Measurements from ENCODE around the gene RAPGEF1.
A peak's percentile ranks its signal among the peaks of the same experiment; 100 is the strongest.
"Not testable (repeated sequence)": the region's sequence is repeated elsewhere in the genome, so short reads cannot be mapped to it uniquely, and the experiment has no call there.

RAPGEF1 gene

DNA sequence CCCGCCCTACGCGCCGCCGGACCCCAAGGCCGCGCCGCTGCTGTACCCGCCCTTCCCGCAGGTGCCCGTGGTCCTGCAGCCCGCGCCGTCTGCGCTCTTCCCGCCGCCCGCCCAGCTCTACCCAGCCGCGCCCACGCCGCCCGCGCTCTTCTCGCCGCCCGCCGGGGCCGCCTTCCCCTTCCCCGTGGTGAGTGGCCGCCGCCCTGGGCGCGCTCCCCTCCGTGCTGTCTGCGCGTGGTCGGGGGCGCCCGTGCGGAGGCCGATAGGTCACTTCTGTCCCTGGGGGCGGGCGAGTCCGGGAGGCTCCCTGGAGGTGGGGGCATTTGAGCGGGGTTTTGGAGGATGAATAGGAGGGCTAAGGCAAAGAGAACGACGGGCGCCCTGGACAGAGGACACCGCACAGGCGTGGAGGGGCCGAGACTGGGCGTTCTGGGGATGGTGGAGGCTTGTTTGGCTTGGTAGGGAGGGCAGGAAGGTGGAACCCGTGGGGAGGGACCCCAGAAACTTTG lies 185.0 kb downstream of the RAPGEF1 start:
- H3K36me3 ChIP-seq (ENCODE audit: insufficient read depth, low read length) = no peaks in the 10 kb centered on the region
- H3K4me1 ChIP-seq (ENCODE audit: insufficient read depth, low read length) = no peaks in the 10 kb centered on the region
- H3K27ac ChIP-seq (ENCODE audit: low read depth, low read length) = no peak overlapping the region
- peak overlapping the region; percentile 50 for H3K4me3 ChIP-seq (ENCODE audit: low read length)
- H3K27me3 ChIP-seq (ENCODE audit: insufficient read depth, low read length) = peaks cover 35% of the 10 kb centered on the region
- WGBS = 8% methylated on average over 54 of the region's 54 CpGs
- peak overlapping the region; percentile 26; the same call in 1 of the 2 replicates for H3K9ac ChIP-seq (ENCODE audit: low read depth, low read length)
- no peaks in the 10 kb centered on the region for H3K9me3 ChIP-seq (ENCODE audit: insufficient read depth, low read depth, low read length)

DNA sequence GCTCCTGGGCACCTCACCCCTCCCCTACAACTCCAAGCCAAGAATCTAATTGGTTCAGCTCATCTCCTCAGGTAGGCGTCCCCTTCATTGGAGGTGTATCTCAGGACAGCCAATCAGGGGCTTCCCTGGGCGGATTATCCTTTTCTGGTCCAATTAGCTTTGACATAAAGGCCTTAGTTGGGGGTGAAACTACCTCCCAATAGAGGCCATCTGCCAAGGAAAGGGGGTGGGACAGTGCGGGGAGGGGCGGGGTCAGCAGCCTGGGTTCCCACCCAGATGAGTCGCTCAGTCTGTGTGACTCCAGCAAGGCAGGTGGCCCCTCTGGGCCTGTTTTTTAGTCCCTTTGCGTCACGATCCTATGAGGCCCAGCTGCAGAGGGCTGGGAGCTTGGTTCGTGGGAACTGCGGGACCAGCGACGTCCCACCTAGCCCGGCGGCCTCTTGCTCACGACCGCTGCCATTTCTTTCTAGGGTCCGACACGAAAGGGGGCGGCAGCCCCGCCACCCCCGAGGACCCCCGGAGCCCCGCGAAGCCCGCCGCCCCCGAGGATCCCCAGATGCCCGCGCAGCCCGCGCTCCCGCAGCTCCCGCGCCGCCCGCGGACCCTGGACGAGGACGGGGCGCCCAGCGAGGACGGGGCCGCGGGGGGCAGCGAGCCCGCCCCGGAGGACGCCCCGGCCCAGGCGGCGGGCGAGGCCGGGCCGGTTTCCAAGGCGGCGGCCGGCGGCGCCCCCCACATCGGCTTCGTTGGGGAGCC lies 185.6 kb downstream of the RAPGEF1 start:
- Histone ChIP-seq H3K27ac (ENCODE audit: low read depth, low read length) (no peak overlapping the region), H3K4me1 (ENCODE audit: insufficient read depth, low read length) (no peaks in the 10 kb centered on the region), H3K27me3 (ENCODE audit: insufficient read depth, low read length) (peaks cover 35% of the 10 kb centered on the region), H3K9me3 (ENCODE audit: insufficient read depth, low read depth, low read length) (no peaks in the 10 kb centered on the region), H3K9ac (ENCODE audit: low read depth, low read length) (no peak overlapping the region), H3K4me3 (ENCODE audit: low read length) (peak overlapping the region; percentile 50), H3K36me3 (ENCODE audit: insufficient read depth, low read length) (no peaks in the 10 kb centered on the region)
- 17% methylated on average over 60 of the region's 60 CpGs for WGBS

DNA sequence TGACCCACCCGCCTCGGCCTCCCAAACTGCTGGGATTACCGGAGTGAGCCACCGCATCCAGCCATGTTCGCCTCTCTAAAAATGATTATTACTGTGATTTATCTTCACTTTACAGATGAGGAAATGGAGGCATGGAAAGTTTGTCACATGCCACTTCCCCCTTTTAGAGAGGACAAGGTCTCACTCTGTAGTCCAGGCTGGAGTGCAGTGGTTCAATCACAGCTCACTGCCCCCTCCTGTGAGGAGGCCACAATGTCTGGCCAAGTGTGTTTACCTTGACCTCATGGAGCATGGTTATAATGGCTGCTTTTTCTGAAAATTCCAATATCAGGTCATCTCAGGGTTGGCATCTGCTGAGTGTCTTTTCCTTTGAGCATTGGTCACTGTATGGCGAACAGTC lies 187.8 kb downstream of the RAPGEF1 start:
- Histone ChIP-seq H3K27me3 (ENCODE audit: insufficient read depth, low read length) (peaks cover 42% of the 10 kb centered on the region), H3K9me3 (ENCODE audit: insufficient read depth, low read depth, low read length) (no peaks in the 10 kb centered on the region), H3K4me3 (ENCODE audit: low read length) (no peak overlapping the region), H3K9ac (ENCODE audit: low read depth, low read length) (no peak overlapping the region), H3K36me3 (ENCODE audit: insufficient read depth, low read length) (no peaks in the 10 kb centered on the region), H3K4me1 (ENCODE audit: insufficient read depth, low read length) (no peaks in the 10 kb centered on the region), H3K27ac (ENCODE audit: low read depth, low read length) (no peak overlapping the region)
- 84% methylated on average over 6 of the region's 6 CpGs for WGBS

DNA sequence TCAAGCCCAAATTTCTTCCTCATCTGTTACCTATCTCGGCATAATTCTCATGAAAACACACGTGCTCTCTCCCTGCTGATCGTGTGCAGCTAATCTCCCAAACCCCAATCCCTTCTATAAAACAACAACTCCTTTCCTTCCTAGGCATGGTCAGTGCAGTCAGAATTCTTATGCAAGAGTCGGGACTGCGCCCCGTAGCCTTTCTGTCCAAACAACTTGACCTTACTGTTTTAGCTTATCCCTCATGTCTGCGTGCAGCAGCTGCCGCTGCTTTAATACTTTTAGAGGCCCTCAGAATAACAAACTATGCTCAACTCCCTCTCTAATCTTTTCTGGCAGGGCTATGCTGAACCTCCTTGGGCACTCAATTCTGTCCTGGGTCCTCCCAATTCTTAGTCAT lies 189.4 kb downstream of the RAPGEF1 start:
- H3K9ac ChIP-seq (ENCODE audit: low read depth, low read length); H3K4me1 ChIP-seq (ENCODE audit: insufficient read depth, low read length); H3K36me3 ChIP-seq (ENCODE audit: insufficient read depth, low read length); H3K27ac ChIP-seq (ENCODE audit: low read depth, low read length); H3K4me3 ChIP-seq (ENCODE audit: low read length); H3K9me3 ChIP-seq (ENCODE audit: insufficient read depth, low read depth, low read length): not testable (repeated sequence)
- H3K27me3 ChIP-seq (ENCODE audit: insufficient read depth, low read length) = peaks cover 49% of the 10 kb centered on the region
- 95% methylated on average over 8 of the region's 8 CpGs for WGBS

DNA sequence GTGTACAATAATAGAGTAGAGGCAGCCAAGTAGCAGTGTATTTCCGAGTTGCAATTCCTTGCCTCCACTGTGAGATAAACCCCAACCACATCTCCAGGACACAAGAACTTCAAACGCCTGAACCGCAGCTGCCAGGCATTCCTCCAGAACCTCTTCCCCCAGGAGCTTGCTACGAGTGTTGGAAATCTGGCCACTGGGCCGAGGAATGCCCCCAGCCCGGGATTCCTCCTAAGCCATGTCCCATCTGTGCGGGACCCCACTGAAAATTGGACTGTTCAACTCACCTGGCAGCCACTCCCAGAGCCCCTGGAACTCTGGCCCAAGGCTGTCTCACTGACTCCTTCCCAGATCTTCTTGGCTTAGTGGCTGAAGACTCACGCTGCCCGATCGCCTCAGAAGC lies 190.7 kb downstream of the RAPGEF1 start:
- H3K9ac ChIP-seq (ENCODE audit: low read depth, low read length); H3K4me1 ChIP-seq (ENCODE audit: insufficient read depth, low read length); H3K9me3 ChIP-seq (ENCODE audit: insufficient read depth, low read depth, low read length); H3K4me3 ChIP-seq (ENCODE audit: low read length); H3K27ac ChIP-seq (ENCODE audit: low read depth, low read length); H3K36me3 ChIP-seq (ENCODE audit: insufficient read depth, low read length): not testable (repeated sequence)
- peaks cover 48% of the 10 kb centered on the region for H3K27me3 ChIP-seq (ENCODE audit: insufficient read depth, low read length)
- 92% methylated on average over 10 of the region's 10 CpGs for WGBS

DNA sequence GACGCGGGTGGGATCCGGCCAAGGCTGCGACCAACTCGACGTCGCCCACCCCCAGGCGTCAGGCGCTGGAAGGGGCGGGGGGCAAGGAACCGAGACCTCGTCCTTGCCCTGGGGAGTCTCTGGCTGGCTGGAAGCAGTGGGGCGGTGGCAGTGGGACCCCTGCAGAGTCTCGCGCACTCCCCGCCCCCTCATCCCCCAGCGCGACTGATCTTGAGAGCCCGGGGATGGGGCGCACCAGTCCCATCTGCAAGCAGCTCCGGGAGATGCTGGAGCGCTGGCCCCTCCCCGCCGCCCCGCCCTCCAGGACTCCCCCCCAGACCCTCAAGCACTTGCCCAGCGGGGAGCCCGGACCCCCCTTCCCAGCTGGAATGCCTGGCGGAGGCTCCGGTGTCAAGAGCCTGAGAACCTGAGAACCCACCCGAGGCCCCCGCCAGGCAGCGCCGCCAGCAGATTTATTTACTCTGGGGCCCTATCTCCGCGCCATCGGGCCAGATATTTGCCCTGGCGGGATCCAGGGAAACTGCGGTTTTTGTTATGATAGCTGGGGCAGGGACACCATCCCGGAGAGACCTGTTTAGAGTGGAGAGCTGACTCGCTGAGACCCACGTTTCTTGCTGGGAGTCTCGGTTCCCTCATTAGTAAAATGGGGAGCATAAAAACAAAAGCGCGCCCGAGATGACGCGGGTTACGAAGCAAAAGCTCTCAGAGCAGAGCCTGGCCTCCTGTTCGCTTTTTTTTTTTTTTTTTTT lies 193.4 kb downstream of the RAPGEF1 start:
- H3K27ac ChIP-seq (ENCODE audit: low read depth, low read length) = no peak overlapping the region
- no peaks in the 10 kb centered on the region for H3K36me3 ChIP-seq (ENCODE audit: insufficient read depth, low read length)
- H3K9ac ChIP-seq (ENCODE audit: low read depth, low read length) = 0 out of 2 replicates have a peak overlapping the region, but pooled peaks have one; percentile 31
- peaks cover 15% of the 10 kb centered on the region for H3K9me3 ChIP-seq (ENCODE audit: insufficient read depth, low read depth, low read length)
- 17% methylated on average over 48 of the region's 49 CpGs for WGBS
- no peaks in the 10 kb centered on the region for H3K4me1 ChIP-seq (ENCODE audit: insufficient read depth, low read length)
- H3K4me3 ChIP-seq (ENCODE audit: low read length) = peak overlapping the region; percentile 48
- H3K27me3 ChIP-seq (ENCODE audit: insufficient read depth, low read length) = peaks cover 35% of the 10 kb centered on the region

DNA sequence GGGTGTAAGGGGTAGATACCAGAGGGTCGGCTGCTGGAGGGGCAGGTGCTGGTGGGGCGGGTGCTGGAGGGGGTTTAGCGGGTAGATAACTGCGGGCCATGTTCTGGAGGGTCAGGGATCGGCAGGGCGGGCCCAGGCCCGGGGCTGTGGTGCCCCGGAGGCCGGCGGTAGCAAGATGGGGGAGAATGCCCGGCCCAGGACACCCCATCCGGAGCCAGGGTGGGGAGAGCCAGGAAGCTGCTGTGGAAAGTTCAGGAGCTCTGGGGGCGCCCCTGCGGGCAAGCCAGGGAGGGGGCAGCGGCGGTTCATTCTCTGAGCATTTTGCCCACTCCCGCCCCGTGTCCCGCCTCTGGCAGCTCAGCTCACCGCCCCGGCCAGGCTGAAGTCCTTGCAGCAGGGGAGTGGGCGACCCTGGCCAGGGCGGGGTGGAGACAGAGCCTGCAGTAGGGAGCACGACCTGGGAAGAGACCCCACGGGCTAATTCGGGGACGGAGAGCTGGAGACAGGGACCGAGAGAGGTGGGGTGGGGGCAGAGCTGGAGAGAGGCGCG lies 194.0 kb downstream of the RAPGEF1 start:
- peak overlapping the region; percentile 48 for H3K4me3 ChIP-seq (ENCODE audit: low read length)
- no peak overlapping the region for H3K9ac ChIP-seq (ENCODE audit: low read depth, low read length)
- no peak overlapping the region for H3K27ac ChIP-seq (ENCODE audit: low read depth, low read length)

DNA sequence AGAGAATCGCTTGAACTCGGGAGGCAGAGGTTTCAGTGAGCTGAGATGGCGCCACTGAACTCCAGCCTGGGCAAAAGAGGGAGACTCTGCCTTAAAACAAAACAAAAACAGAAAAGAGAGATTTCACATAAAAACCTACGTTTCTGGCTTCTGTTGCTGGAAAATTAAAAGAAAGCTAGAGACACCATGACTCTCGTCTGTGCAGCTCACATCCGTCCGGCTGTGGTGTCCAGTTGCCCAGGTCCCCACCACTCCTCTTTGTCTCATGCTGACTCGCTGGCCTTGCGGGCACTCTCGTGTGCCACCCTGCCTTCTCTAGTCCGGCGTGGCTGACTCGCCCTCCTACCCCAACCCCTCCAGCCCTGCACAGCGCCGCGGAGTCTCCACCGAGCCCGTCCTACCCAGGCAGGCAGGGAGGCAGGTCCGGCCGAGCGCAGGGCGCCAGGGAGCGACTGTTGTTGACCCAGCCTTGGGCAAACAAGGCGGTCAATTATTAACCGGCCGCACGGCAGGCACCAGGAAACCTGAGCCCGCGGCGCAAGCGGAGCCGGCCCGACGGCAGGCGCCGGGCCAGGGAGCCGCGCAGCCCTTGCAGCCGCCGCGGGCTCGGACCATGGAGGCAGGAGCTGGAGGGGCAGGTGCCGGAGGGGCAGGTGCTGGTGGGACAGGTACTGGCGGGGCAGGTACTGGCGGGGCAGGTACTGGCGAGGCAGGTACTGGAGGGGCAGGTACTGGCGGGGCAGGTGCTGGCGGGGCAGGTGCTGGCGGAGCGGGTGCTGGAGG lies 194.7 kb downstream of the RAPGEF1 start, which contains the start of gene PRRT1B:
Gene PRRT1B (plus strand): TSS at position 521 of the 783 bp plus-strand sequence. CDS start 93 bp downstream, at position 614.
- peaks cover 35% of the 10 kb centered on the region for H3K27me3 ChIP-seq (ENCODE audit: insufficient read depth, low read length)
- no peaks in the 10 kb centered on the region for H3K4me1 ChIP-seq (ENCODE audit: insufficient read depth, low read length)
- H3K36me3 ChIP-seq (ENCODE audit: insufficient read depth, low read length) = no peaks in the 10 kb centered on the region
- no peak within 1 kb of the TSS for H3K27ac ChIP-seq (ENCODE audit: low read depth, low read length)
- H3K9me3 ChIP-seq (ENCODE audit: insufficient read depth, low read depth, low read length) = peaks cover 15% of the 10 kb centered on the region
- 56% methylated on average over 50 of the region's 50 CpGs for WGBS
- peak within 1 kb of the TSS; percentile 48 for H3K4me3 ChIP-seq (ENCODE audit: low read length)
- H3K9ac ChIP-seq (ENCODE audit: low read depth, low read length) = no peak within 1 kb of the TSS

More for the DNA sequence above, 194.0 kb downstream of the RAPGEF1 start:
- 30% methylated on average over 30 of the region's 30 CpGs for WGBS
- Histone ChIP-seq H3K4me1 (ENCODE audit: insufficient read depth, low read length) (no peaks in the 10 kb centered on the region), H3K9me3 (ENCODE audit: insufficient read depth, low read depth, low read length) (peaks cover 15% of the 10 kb centered on the region), H3K27me3 (ENCODE audit: insufficient read depth, low read length) (peaks cover 35% of the 10 kb centered on the region), H3K36me3 (ENCODE audit: insufficient read depth, low read length) (no peaks in the 10 kb centered on the region)

DNA sequence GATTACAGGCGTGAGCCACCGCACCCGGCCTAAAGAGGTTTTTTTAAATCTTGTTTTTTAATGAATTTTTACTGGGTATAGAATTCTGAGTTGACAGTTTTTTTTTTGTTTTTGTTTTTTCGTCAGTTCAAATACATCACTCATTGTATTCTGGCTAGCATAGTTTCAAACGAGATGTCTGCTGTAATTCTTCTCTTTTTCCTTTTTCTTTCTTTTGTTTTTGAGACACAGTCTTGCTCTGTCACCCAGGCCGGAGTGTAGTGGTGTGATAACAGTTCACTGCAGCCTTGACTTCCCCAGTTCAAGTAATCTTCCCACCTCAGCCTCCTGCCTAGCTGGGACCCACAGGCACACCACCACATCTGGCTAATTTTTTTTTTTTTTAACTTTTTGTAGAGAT lies 196.7 kb downstream of the RAPGEF1 start:
- Histone ChIP-seq H3K36me3 (ENCODE audit: insufficient read depth, low read length) (no peaks in the 10 kb centered on the region), H3K27ac (ENCODE audit: low read depth, low read length) (no peak overlapping the region)
- WGBS = 91% methylated on average over 6 of the region's 6 CpGs

DNA sequence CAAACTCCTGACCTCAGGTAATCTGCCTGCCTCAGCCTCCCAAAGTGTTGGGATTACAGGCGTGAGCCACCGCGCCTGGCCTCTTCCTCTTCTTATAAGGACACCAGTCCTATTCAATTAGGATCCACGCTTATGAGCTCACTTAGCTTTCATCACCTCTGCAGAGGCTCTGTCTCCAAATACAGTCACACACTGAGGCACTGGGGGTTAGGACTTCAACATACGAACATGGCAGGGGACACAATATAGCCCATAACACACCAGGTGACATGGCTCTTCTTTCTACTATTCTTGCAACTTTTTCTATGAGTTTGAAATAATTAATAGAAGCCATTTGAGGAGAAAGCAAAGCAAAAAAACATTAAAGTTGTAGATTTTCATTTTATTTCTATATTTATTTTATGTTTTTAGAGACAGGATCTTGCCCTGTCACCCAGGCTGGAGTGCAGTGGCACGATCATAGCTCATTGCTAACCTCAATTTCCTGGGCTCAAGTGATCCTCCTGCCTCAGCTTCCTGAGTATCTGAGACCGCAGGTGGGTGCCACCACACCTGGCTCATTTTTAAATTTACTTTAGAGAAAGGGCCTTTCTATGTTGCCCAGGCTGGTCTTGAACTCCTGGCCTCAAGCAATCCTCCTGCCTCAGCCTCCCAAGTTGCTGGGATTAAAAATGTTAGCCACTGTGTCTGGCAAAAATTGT lies 200.5 kb downstream of the RAPGEF1 start:
- no peak overlapping the region for H3K9ac ChIP-seq (ENCODE audit: low read depth, low read length)
- WGBS = 91% methylated on average over 7 of the region's 7 CpGs
- H3K27ac ChIP-seq (ENCODE audit: low read depth, low read length) = no peak overlapping the region
- no peaks in the 10 kb centered on the region for H3K36me3 ChIP-seq (ENCODE audit: insufficient read depth, low read length)
- H3K27me3 ChIP-seq (ENCODE audit: insufficient read depth, low read length) = peaks cover 2% of the 10 kb centered on the region
- no peaks in the 10 kb centered on the region for H3K4me1 ChIP-seq (ENCODE audit: insufficient read depth, low read length)
- no peak overlapping the region for H3K4me3 ChIP-seq (ENCODE audit: low read length)
- peaks cover 16% of the 10 kb centered on the region for H3K9me3 ChIP-seq (ENCODE audit: insufficient read depth, low read depth, low read length)

More for the DNA sequence above, 196.7 kb downstream of the RAPGEF1 start:
- Histone ChIP-seq H3K4me3 (ENCODE audit: low read length) (no peak overlapping the region), H3K9me3 (ENCODE audit: insufficient read depth, low read depth, low read length) (peaks cover 15% of the 10 kb centered on the region), H3K27me3 (ENCODE audit: insufficient read depth, low read length) (peaks cover 35% of the 10 kb centered on the region), H3K4me1 (ENCODE audit: insufficient read depth, low read length) (no peaks in the 10 kb centered on the region), H3K9ac (ENCODE audit: low read depth, low read length) (no peak overlapping the region)

All from HUES64 (cell line).